Dendritic cell treated with granulocyte-macrophage colony-stimulating factor and Interleukin-4, amounts not matched to agents 40 ng/mL and 50 ng/mL, for 4 days (primary cell): ENCODE data around the gene NUP160.
"Not testable (repeated sequence)": the region's sequence is repeated elsewhere in the genome, so short reads cannot be mapped to it uniquely, and the experiment has no call there.

Experiments used
- H3K27ac Mint-ChIP-seq: one replicate; pipeline ENCODE4 v1.8.0; 2022; ENCODE audit warnings: mild to moderate bottlenecking, mixed read lengths
- H3K27me3 Mint-ChIP-seq: one replicate; pipeline ENCODE4 v1.8.0; 2022; ENCODE audit warnings: mild to moderate bottlenecking, mixed read lengths
- H3K36me3 Mint-ChIP-seq: one replicate; pipeline ENCODE4 v1.8.0; 2022; ENCODE audit warnings: low read depth, mixed read lengths
- H3K4me1 Mint-ChIP-seq: one replicate; pipeline ENCODE4 v1.8.0; 2022; ENCODE audit warnings: low read depth, mixed read lengths
- H3K4me3 Mint-ChIP-seq: one replicate; pipeline ENCODE4 v1.8.0; 2022; ENCODE audit warnings: mild to moderate bottlenecking, moderate library complexity, mixed read lengths
- H3K9me3 Mint-ChIP-seq: one replicate; pipeline ENCODE4 v1.8.0; 2022; ENCODE audit warnings: mixed read lengths
- intact Hi-C: fragments of 100-400 bp; cut with micrococcal nuclease; formaldehyde crosslinking; loops from one replicate; pipeline ENCODE4 v1.15.0; 2022

Gene NUP160

GRCh38 chr11:47759291-47759690 lies 88.9 kb downstream of the NUP160 start:
- peaks cover 95% of the 10 kb centered on the region for H3K36me3 Mint-ChIP-seq
- H3K27ac Mint-ChIP-seq, H3K4me1 Mint-ChIP-seq, H3K4me3 Mint-ChIP-seq, H3K27me3 Mint-ChIP-seq, H3K9me3 Mint-ChIP-seq, intact Hi-C loops: not testable (repeated sequence)

DNA sequence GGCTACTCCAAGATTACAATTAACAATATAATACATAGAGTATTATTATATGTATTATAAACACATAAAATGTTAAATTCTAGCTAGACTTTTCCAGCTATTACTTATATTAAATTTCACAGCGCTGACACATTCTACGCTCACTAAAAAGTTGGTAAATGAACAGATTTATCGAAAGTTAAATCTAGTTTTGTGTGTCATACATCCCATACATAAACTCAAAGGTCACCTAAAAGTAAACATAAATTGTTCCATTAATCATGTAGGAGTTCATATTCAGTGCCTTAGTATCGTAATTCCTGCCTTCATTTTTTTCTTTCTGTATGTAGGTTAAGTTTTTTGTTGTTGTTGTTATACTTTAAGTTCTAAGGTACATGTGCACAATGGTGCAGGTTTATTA lies 91.9 kb downstream of the NUP160 start:
- H3K27ac Mint-ChIP-seq: no peak overlapping the region
- no peaks in the 10 kb centered on the region for H3K9me3 Mint-ChIP-seq
- H3K4me1 Mint-ChIP-seq: no peaks in the 10 kb centered on the region
- intact Hi-C loops: no loop called here
- peaks cover 95% of the 10 kb centered on the region for H3K36me3 Mint-ChIP-seq
- H3K27me3 Mint-ChIP-seq: no peaks in the 10 kb centered on the region
- no peak overlapping the region for H3K4me3 Mint-ChIP-seq

DNA sequence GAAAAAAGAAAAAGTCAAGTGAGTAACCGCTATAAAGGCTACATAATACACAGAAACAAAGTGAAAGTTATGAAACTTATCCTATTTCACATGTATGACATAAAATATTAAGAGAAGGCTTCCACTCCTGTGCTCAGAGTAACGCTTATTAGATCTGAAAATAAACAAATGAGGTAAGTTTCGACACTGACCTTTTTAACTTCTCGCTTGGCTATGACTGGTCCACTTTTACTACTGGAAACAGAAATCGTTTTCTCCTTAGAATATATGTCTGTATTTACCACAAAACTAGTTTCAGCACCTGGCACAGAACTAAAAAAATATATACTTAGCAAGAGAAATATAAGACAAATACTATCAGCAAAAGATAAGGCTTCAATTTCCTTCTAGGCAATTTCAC lies 97.4 kb downstream of the NUP160 start:
- intact Hi-C loops: no loop called here
- H3K9me3 Mint-ChIP-seq: peaks cover 7% of the 10 kb centered on the region
- no peak overlapping the region for H3K27ac Mint-ChIP-seq
- H3K36me3 Mint-ChIP-seq: peaks cover 100% of the 10 kb centered on the region
- H3K27me3 Mint-ChIP-seq: no peaks in the 10 kb centered on the region
- H3K4me1 Mint-ChIP-seq: no peaks in the 10 kb centered on the region
- H3K4me3 Mint-ChIP-seq: no peak overlapping the region

DNA sequence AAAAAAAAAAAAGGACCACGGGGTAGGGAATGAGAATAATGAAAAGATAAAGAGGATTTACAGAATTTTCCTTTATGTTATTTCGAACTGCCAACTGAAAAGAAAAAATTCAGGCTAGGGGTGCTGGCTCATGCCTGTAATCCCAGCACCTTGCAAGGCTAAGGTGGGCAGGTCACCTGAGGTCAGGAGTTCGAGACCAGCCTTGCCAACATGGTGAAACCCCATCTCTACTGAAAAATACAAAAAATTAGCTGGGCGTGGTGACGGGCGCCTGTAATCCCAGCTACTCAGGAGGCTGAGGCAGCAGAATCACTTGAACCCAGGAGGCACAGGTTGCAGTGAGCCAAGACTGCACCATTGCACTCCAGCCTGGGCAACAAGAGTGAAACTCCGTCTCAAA lies 105.7 kb downstream of the NUP160 start:
- Mint-ChIP-seq H3K36me3 (peaks cover 97% of the 10 kb centered on the region), H3K9me3 (peaks cover 10% of the 10 kb centered on the region)
- H3K27ac Mint-ChIP-seq, H3K4me3 Mint-ChIP-seq, H3K27me3 Mint-ChIP-seq, intact Hi-C loops, H3K4me1 Mint-ChIP-seq: not testable (repeated sequence)

GRCh38 chr11:47737817-47738216 lies 110.3 kb downstream of the NUP160 start:
- H3K9me3 Mint-ChIP-seq, H3K27ac Mint-ChIP-seq, H3K27me3 Mint-ChIP-seq, H3K4me3 Mint-ChIP-seq, H3K4me1 Mint-ChIP-seq: not testable (repeated sequence)
- H3K36me3 Mint-ChIP-seq: peaks cover 97% of the 10 kb centered on the region
- intact Hi-C loops: loop anchor here (10.0 kb wide), 2 partner anchors 47 to 943 kb away; no protein-coding TSS in a partner anchor

DNA sequence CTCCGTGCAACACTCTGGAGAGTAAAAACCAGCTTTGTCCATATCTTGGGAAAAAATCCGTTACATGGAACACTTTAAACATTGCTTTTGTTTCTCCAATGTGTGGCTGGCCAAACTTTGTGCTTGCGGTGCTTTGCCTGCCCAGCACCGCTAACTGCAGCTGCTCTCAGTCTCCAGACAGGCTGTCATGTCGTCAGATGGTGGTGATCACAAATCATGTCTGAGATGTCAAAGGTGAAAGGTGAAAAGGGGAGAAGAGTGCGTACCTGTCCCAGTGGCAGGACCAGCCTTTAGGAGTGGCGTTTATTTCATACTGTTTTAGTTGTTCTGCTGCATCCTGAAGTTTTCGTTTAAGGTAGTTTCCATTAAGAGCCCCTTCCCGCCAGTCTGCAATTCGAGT lies 115.9 kb downstream of the NUP160 start:
- Mint-ChIP-seq H3K4me3 (no peak overlapping the region), H3K4me1 (no peaks in the 10 kb centered on the region), H3K36me3 (peaks cover 100% of the 10 kb centered on the region), H3K27ac (peak overlapping the region; percentile 27), H3K27me3 (no peaks in the 10 kb centered on the region), H3K9me3 (no peaks in the 10 kb centered on the region)
- intact Hi-C loops: loop anchor here (10.0 kb wide), 2 partner anchors 53 to 937 kb away; no protein-coding TSS in a partner anchor

DNA sequence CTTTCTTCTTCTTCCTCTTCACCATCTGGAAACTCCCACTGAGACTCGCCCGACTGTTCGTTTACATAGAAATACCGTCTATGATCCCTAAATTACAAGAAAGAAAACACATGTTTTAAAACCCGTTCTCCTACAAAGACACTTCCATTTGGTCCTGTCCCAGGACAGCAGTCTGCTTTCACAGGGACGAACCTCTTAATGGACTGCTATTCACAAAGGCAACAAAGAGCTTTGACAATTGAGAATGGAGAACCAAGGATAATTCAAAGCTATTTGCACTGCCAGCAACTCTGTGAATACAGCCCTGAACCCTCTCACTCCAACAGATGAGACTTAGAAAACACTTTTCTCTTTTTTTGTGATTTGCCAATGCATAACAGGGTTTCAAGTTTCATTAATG lies 116.7 kb downstream of the NUP160 start:
- H3K4me3 Mint-ChIP-seq: no peak overlapping the region
- H3K27me3 Mint-ChIP-seq: no peaks in the 10 kb centered on the region
- peaks cover 97% of the 10 kb centered on the region for H3K36me3 Mint-ChIP-seq
- H3K4me1 Mint-ChIP-seq: no peaks in the 10 kb centered on the region
- H3K9me3 Mint-ChIP-seq: no peaks in the 10 kb centered on the region
- intact Hi-C loops: loop anchor here (10.0 kb wide), 2 partner anchors 53 to 937 kb away; no protein-coding TSS in a partner anchor
- no peak overlapping the region for H3K27ac Mint-ChIP-seq
